ES-I3 (cell line): ENCODE measurements around the gene NEAT1.

Experiments
- H3K36me3 ChIP-seq: 2 replicates; pipeline ENCODE4 v1.6.1; 2013; ENCODE audit warnings: mild to moderate bottlenecking, low read length, control low read depth, moderate library complexity; ENCODE audit not compliant: insufficient read depth
- H3K4me1 ChIP-seq: 2 replicates; pipeline ENCODE4 v1.6.1; 2013; ENCODE audit warnings: mild to moderate bottlenecking, control low read depth, low read length; ENCODE audit not compliant: insufficient read depth
- H3K9ac ChIP-seq: 2 replicates; pipeline ENCODE4 v1.6.1; 2013; ENCODE audit warnings: low read depth, mild to moderate bottlenecking, low read length, moderate library complexity
- H3K9me3 ChIP-seq: 2 replicates; pipeline ENCODE4 v1.6.1; 2013; ENCODE audit warnings: mild to moderate bottlenecking, low read length, moderate library complexity; ENCODE audit not compliant: control insufficient read depth, insufficient read depth

Gene NEAT1

GRCh38 chr11:65477149-65477965, 54.8 kb downstream of the NEAT1 start:
- Histone ChIP-seq H3K9ac (peak overlapping the region; percentile 96), H3K4me1 (peaks cover 14% of the 10 kb centered on the region), H3K36me3 (no peaks in the 10 kb centered on the region), H3K9me3 (no peaks in the 10 kb centered on the region)

- peak overlapping the region; percentile 34; the same call in 1 of the 2 replicates for H3K9ac ChIP-seq
Observed at GRCh38 chr11:65478388-65479183, 56.0 kb downstream of the NEAT1 start.

GRCh38 chr11:65479184-65480145, 56.9 kb downstream of the NEAT1 start:
- peaks cover 14% of the 10 kb centered on the region for H3K4me1 ChIP-seq
- peak overlapping the region; percentile 34; the same call in 1 of the 2 replicates for H3K9ac ChIP-seq
- H3K36me3 ChIP-seq, result no peaks in the 10 kb centered on the region
- H3K9me3 ChIP-seq, result no peaks in the 10 kb centered on the region

More at GRCh38 chr11:65478388-65479183, 56.0 kb downstream of the NEAT1 start:
- Histone ChIP-seq H3K4me1 (peaks cover 14% of the 10 kb centered on the region), H3K36me3 (no peaks in the 10 kb centered on the region), H3K9me3 (no peaks in the 10 kb centered on the region)

- Histone ChIP-seq H3K36me3 (no peaks in the 10 kb centered on the region), H3K9ac (no peak overlapping the region), H3K4me1 (peaks cover 33% of the 10 kb centered on the region), H3K9me3 (no peaks in the 10 kb centered on the region)
Observed at GRCh38 chr11:65482306-65482850, 59.8 kb downstream of the NEAT1 start.

GRCh38 chr11:65485920-65486219, 63.3 kb downstream of the NEAT1 start:
- H3K9ac ChIP-seq, result peak overlapping the region; percentile 7; the same call in 1 of the 2 replicates
- no peaks in the 10 kb centered on the region for H3K36me3 ChIP-seq
- H3K4me1 ChIP-seq, result peaks cover 47% of the 10 kb centered on the region
- no peaks in the 10 kb centered on the region for H3K9me3 ChIP-seq

- Histone ChIP-seq H3K9ac (no peak overlapping the region), H3K9me3 (no peaks in the 10 kb centered on the region), H3K36me3 (no peaks in the 10 kb centered on the region), H3K4me1 (peaks cover 56% of the 10 kb centered on the region)
Observed at GRCh38 chr11:65486570-65487466, 64.2 kb downstream of the NEAT1 start.

GRCh38 chr11:65487467-65488272, 65.1 kb downstream of the NEAT1 start:
- Histone ChIP-seq H3K9ac (peak overlapping the region; percentile 23), H3K4me1 (peaks cover 64% of the 10 kb centered on the region), H3K9me3 (no peaks in the 10 kb centered on the region), H3K36me3 (no peaks in the 10 kb centered on the region)

- Histone ChIP-seq H3K9me3 (no peaks in the 10 kb centered on the region), H3K36me3 (no peaks in the 10 kb centered on the region), H3K4me1 (peaks cover 72% of the 10 kb centered on the region), H3K9ac (peak overlapping the region; percentile 23)
Observed at GRCh38 chr11:65488273-65489034, 65.9 kb downstream of the NEAT1 start.

GRCh38 chr11:65489035-65489705, 66.6 kb downstream of the NEAT1 start:
- no peaks in the 10 kb centered on the region for H3K9me3 ChIP-seq
- peaks cover 77% of the 10 kb centered on the region for H3K4me1 ChIP-seq
- H3K9ac ChIP-seq, result 0 out of 2 replicates have a peak overlapping the region, but pooled peaks have one; percentile 23
- no peaks in the 10 kb centered on the region for H3K36me3 ChIP-seq

- Histone ChIP-seq H3K4me1 (peaks cover 80% of the 10 kb centered on the region), H3K9ac (peak overlapping the region; percentile 19; the same call in 1 of the 2 replicates), H3K9me3 (no peaks in the 10 kb centered on the region), H3K36me3 (no peaks in the 10 kb centered on the region)
Observed at GRCh38 chr11:65489706-65490320, 67.2 kb downstream of the NEAT1 start.

- H3K36me3 ChIP-seq, result no peaks in the 10 kb centered on the region
- no peak overlapping the region for H3K9ac ChIP-seq
- peaks cover 72% of the 10 kb centered on the region for H3K4me1 ChIP-seq
- H3K9me3 ChIP-seq, result no peaks in the 10 kb centered on the region
Observed at GRCh38 chr11:65491163-65491465, 68.5 kb downstream of the NEAT1 start.
